WTC11 (cell line): Measurements from ENCODE around the gene CDIP1. TPM values are rescaled to one million over a fixed set of nuclear protein-coding genes. Genes with fewer than 3 reads are reported as not detected.

ENCODE experiments used
- ATAC-seq: fragments of 200-7000 bp; cut with Tn5 transposase; 2 replicates; pipeline ENCODE4 v1.10.0; 2021; ENCODE audit warnings: mild to moderate bottlenecking, moderate library complexity
- CTCF ChIA-PET: fragments of 300-600 bp; sonication (Branson Sonifier 250); formaldehyde crosslinking; loops from one replicate; lab custom pipeline; 2021; ENCODE audit warnings: antibody characterized with exemption; lab: Charles Lee
- POLR2A ChIA-PET: fragments of 350-600 bp; sonication (Branson Sonifier 250); formaldehyde crosslinking; loops from one replicate; lab custom pipeline; 2021; ENCODE audit warnings: antibody characterized with exemption; lab: Charles Lee
- DNase-seq: peaks from one replicate; pipeline ENCODE4 v3.0.0; 2021; ENCODE audit warnings: low spot score
- H3K27ac Mint-ChIP-seq: 2 replicates; pipeline ENCODE4 v1.8.0; 2021; ENCODE audit warnings: mixed read lengths
- H3K27me3 Mint-ChIP-seq: 2 replicates; pipeline ENCODE4 v1.8.0; 2021; ENCODE audit warnings: low read depth, mild to moderate bottlenecking, moderate library complexity, mixed read lengths
- H3K36me3 Mint-ChIP-seq: 2 replicates; pipeline ENCODE4 v1.8.0; 2021; ENCODE audit warnings: mixed read lengths
- H3K4me1 Mint-ChIP-seq: 2 replicates; pipeline ENCODE4 v1.8.0; 2022; ENCODE audit warnings: mixed read lengths
- H3K4me3 Mint-ChIP-seq: 2 replicates; pipeline ENCODE4 v1.8.0; 2021; ENCODE audit warnings: mild to moderate bottlenecking, moderate library complexity, mixed read lengths
- H3K9me3 Mint-ChIP-seq: 2 replicates; pipeline ENCODE4 v1.8.0; 2021; ENCODE audit warnings: mixed read lengths
- AFF4 ChIP-seq: sonication (generic); formaldehyde crosslinking; IDR thresholded peaks from 2 replicates; pipeline ENCODE4 v1.8.1; 2023; ENCODE audit warnings: mild to moderate bottlenecking, missing genetic modification reagents, borderline replicate concordance
- AR ChIP-seq: fragments of 250-450 bp; sonication (Bioruptor Pico); IDR thresholded peaks from 2 replicates; pipeline ENCODE4 v1.9.0; 2021; ENCODE audit warnings: mild to moderate bottlenecking
- CDX4 ChIP-seq: fragments of 250-450 bp; sonication (Bioruptor Pico); IDR thresholded peaks from 2 replicates; pipeline ENCODE4 v1.9.0; 2021; ENCODE audit warnings: moderate library complexity, mild to moderate bottlenecking, inconsistent platforms, borderline replicate concordance
- CTCF ChIP-seq: fragments of 200-600 bp; IDR thresholded peaks from 2 replicates; pipeline ENCODE4 v1.8.0; 2022; ENCODE audit warnings: antibody characterized with exemption
- EMX1 ChIP-seq: fragments of 250-450 bp; sonication (Bioruptor Pico); IDR thresholded peaks from 2 replicates; pipeline ENCODE4 v1.8.0; 2021; ENCODE audit warnings: mild to moderate bottlenecking
- ETV6 ChIP-seq: sonication (generic); formaldehyde crosslinking; IDR thresholded peaks from 2 replicates; pipeline ENCODE4 v1.8.1; 2022; ENCODE audit warnings: mild to moderate bottlenecking, missing genetic modification reagents
- IRF2 ChIP-seq: sonication (generic); formaldehyde crosslinking; IDR thresholded peaks from 2 replicates; pipeline ENCODE4 v1.8.0; 2022; ENCODE audit warnings: low read depth, missing genetic modification reagents, borderline replicate concordance
- JAZF1 ChIP-seq: fragments of 250-450 bp; sonication (Bioruptor Pico); IDR thresholded peaks from 2 replicates; pipeline ENCODE4 v1.9.0; 2021; ENCODE audit warnings: moderate library complexity, mild to moderate bottlenecking, inconsistent platforms
- PRDM15 ChIP-seq: sonication (generic); formaldehyde crosslinking; IDR thresholded peaks from 2 replicates; pipeline ENCODE4 v1.8.0; 2022; ENCODE audit warnings: missing genetic modification reagents
- RELA ChIP-seq: sonication (generic); formaldehyde crosslinking; IDR thresholded peaks from 2 replicates; pipeline ENCODE4 v1.8.1; 2022; ENCODE audit warnings: missing genetic modification reagents, mild to moderate bottlenecking, borderline replicate concordance
- SOX15 ChIP-seq: fragments of 250-450 bp; sonication (Bioruptor Pico); IDR thresholded peaks from 2 replicates; pipeline ENCODE4 v1.9.0; 2021; ENCODE audit warnings: mild to moderate bottlenecking
- ZNF138 ChIP-seq: sonication (generic); formaldehyde crosslinking; conservative IDR thresholded peaks from 2 replicates; pipeline ENCODE4 v1.8.1; 2022; ENCODE audit warnings: mild to moderate bottlenecking, moderate library complexity, missing genetic modification reagents
- ZNF232 ChIP-seq: sonication (generic); formaldehyde crosslinking; IDR thresholded peaks from 2 replicates; pipeline ENCODE4 v1.8.0; 2022; ENCODE audit warnings: mild to moderate bottlenecking, missing genetic modification reagents
- total RNA-seq: library from RNA; stranded (reverse); gene quantifications from 3 replicates; pipeline ENCODE4 v1.2.3, GENCODE V29; 2021

The CDIP1 gene
- total RNA-seq, 1 experiment from 2014 or later: 68.9 TPM

- no peak for TF ChIP-seq CDX4 (CRISPR knock-in tag)
- no peak for TF ChIP-seq SOX15 (CRISPR knock-in tag)
- TF ChIP-seq JAZF1: no peak
- TF ChIP-seq ZNF138 (CRISPR knock-in tag): no peak
- TF ChIP-seq AR (CRISPR knock-in tag): no peak
- TF ChIP-seq ZNF232 (CRISPR knock-in tag): no peak
- no peak for TF ChIP-seq PRDM15
Observed at GRCh38 chr16:4488499-4488967, 50.0 kb downstream of the CDIP1 start (continued).

- DNase-seq (no peak), ATAC-seq (no peak)
- H3K4me3 Mint-ChIP-seq: no peak overlapping the region
- no peaks in the 10 kb centered on the region for H3K36me3 Mint-ChIP-seq
- H3K9me3 Mint-ChIP-seq: no peaks in the 10 kb centered on the region
- no peak overlapping the region for H3K27ac Mint-ChIP-seq
- H3K27me3 Mint-ChIP-seq: no peaks in the 10 kb centered on the region
- no peak for TF ChIP-seq SOX15 (CRISPR knock-in tag)
- TF ChIP-seq EMX1: no peak
- no peak for TF ChIP-seq ZNF138 (CRISPR knock-in tag)
- POLR2A ChIA-PET: interaction anchor here (0.6 kb wide), 1 partner anchor 499 kb away, joined by 3 read pairs; no protein-coding TSS in a partner anchor
- CTCF ChIA-PET: interaction anchor here (0.6 to 1.7 kb wide), 7 partner anchors 12 to 1002 kb away, joined by 3 to 5 read pairs (median 4); no protein-coding TSS in a partner anchor
- no peaks in the 10 kb centered on the region for H3K4me1 Mint-ChIP-seq
Observed at GRCh38 chr16:4487955-4488498, 50.5 kb downstream of the CDIP1 start.

GRCh38 chr16:4486126-4486893, 52.3 kb downstream of the CDIP1 start:
- DNase-seq: no peak
- H3K27ac Mint-ChIP-seq: peak overlapping the region; percentile 78
- no peaks in the 10 kb centered on the region for H3K27me3 Mint-ChIP-seq
- no peaks in the 10 kb centered on the region for H3K9me3 Mint-ChIP-seq
- no peak for ATAC-seq
- ChIA-PET POLR2A (no interaction called here), CTCF (interaction anchor here (1.3 to 1.6 kb wide), 2 partner anchors 8 to 14 kb away, joined by 4 to 6 read pairs; no protein-coding TSS in a partner anchor)
- H3K4me3 Mint-ChIP-seq: no peak overlapping the region
- no peaks in the 10 kb centered on the region for H3K36me3 Mint-ChIP-seq
- H3K4me1 Mint-ChIP-seq: no peaks in the 10 kb centered on the region
- TF ChIP-seq AR (CRISPR knock-in tag) (no peak), IRF2 (CRISPR knock-in tag) (no peak), ETV6 (no peak), RELA (CRISPR knock-in tag) (no peak), ZNF232 (CRISPR knock-in tag) (no peak), CTCF (no peak), AFF4 (no peak)
